IMR-90 (cell line): ENCODE results near the gene SBNO1. TPM values are rescaled to one million over a fixed set of nuclear protein-coding genes. Genes with fewer than 3 reads are reported as not detected.

Source experiments
- ATAC-seq: fragments of 200-7000 bp; cut with Tn5 transposase; 2 replicates; pipeline ENCODE4 v1.9.1; 2020; ENCODE audit warnings: low read depth, mild to moderate bottlenecking, moderate library complexity
- BruUV-seq: library from RNA; stranded (reverse); fragments of 400-500 nt; replicated peaks from 2 replicates; lab custom pipeline; 2021; lab: Mats Ljungman, UMichigan
- CTCF ChIA-PET: fragments of 300-600 bp; formaldehyde crosslinking; extraction: SDS; loops from one replicate; lab custom pipeline; 2021; ENCODE audit warnings: antibody characterized with exemption; lab: Yijun Ruan, JAX
- POLR2A ChIA-PET: fragments of 300-600 bp; sonication (Branson Sonifier 250); formaldehyde crosslinking; loops from one replicate; lab custom pipeline; 2022; ENCODE audit warnings: antibody characterized with exemption; ENCODE audit not compliant: unreplicated experiment; lab: Charles Lee
- DNase-seq: peaks from one replicate; pipeline ENCODE4 v3.0.0; 2013
- H2AFZ ChIP-seq: replicated peaks from 2 replicates; pipeline ENCODE3; 2013; ENCODE audit warnings: low read length, mild to moderate bottlenecking; ENCODE audit not compliant: poor library complexity
- H2AK5ac ChIP-seq: 2 replicates; pipeline ENCODE4 v1.6.1; 2013; ENCODE audit warnings: low read depth, low read length, inconsistent platforms
- H2AK9ac ChIP-seq: replicated peaks from 2 replicates; pipeline ENCODE3; 2013; ENCODE audit warnings: mild to moderate bottlenecking, low read depth, low read length, moderate library complexity; ENCODE audit not compliant: poor library complexity
- H2BK120ac ChIP-seq: 2 replicates; pipeline ENCODE4 v1.6.1; 2013; ENCODE audit warnings: low read depth, low read length, inconsistent platforms
- H2BK15ac ChIP-seq: 3 replicates; pipeline ENCODE4 v1.6.1; 2013; ENCODE audit warnings: low read depth, low read length, inconsistent platforms
- H2BK20ac ChIP-seq: 2 replicates; pipeline ENCODE4 v1.6.1; 2013; ENCODE audit warnings: low read depth, mild to moderate bottlenecking, inconsistent platforms, low read length, moderate library complexity
- H2BK5ac ChIP-seq: 2 replicates; pipeline ENCODE4 v1.6.1; 2013; ENCODE audit warnings: mild to moderate bottlenecking, low read depth, low read length, inconsistent platforms; ENCODE audit not compliant: poor library complexity, severe bottlenecking
- H3K14ac ChIP-seq: replicated peaks from 2 replicates; pipeline ENCODE4 v1.6.1; 2013; ENCODE audit warnings: low read depth, low read length, inconsistent platforms
- H3K18ac ChIP-seq: 2 replicates; pipeline ENCODE4 v1.6.1; 2013; ENCODE audit warnings: low read depth, low read length, control low read depth
- H3K23ac ChIP-seq: 2 replicates; pipeline ENCODE4 v1.6.1; 2013; ENCODE audit warnings: low read depth, low read length, inconsistent platforms
- H3K27ac ChIP-seq: 2 replicates; pipeline ENCODE4 v1.5.1; 2013; ENCODE audit warnings: mild to moderate bottlenecking, control low read depth, low read length; ENCODE audit not compliant: insufficient read depth
- H3K27me3 ChIP-seq: 2 replicates; pipeline ENCODE4 v1.6.1; 2013; ENCODE audit warnings: low read length; ENCODE audit not compliant: control insufficient read depth, insufficient read depth
- H3K36me3 ChIP-seq: 2 replicates; pipeline ENCODE4 v1.6.1; 2013; ENCODE audit warnings: low read length, mixed read lengths; ENCODE audit not compliant: control insufficient read depth, insufficient read depth
- H3K4ac ChIP-seq: 2 replicates; pipeline ENCODE4 v1.6.1; 2013; ENCODE audit warnings: low read depth, low read length, inconsistent platforms
- H3K4me1 ChIP-seq: 2 replicates; pipeline ENCODE4 v1.6.1; 2013; ENCODE audit warnings: low read length, mixed read lengths; ENCODE audit not compliant: control insufficient read depth, insufficient read depth
- H3K4me2 ChIP-seq: 2 replicates; pipeline ENCODE4 v1.6.1; 2013; ENCODE audit warnings: low read depth, mild to moderate bottlenecking, control low read depth, low read length, moderate library complexity
- H3K4me3 ChIP-seq: 2 replicates; pipeline ENCODE4 v1.5.1; 2013; ENCODE audit warnings: low read depth, mild to moderate bottlenecking, control low read depth, low read length, moderate library complexity; ENCODE audit not compliant: insufficient read depth
- H3K56ac ChIP-seq: 2 replicates; pipeline ENCODE4 v1.6.1; 2013; ENCODE audit warnings: low read length, inconsistent platforms; ENCODE audit not compliant: insufficient read depth; ENCODE audit errors: extremely low read depth
- H3K79me1 ChIP-seq, 2 experiments: 2 replicates each; pipeline ENCODE4 v1.6.1; 2013; ENCODE audit warnings: low read length in 2 of 2, inconsistent platforms in 1 of 2, low read depth in 1 of 2
- H3K9ac ChIP-seq: 2 replicates; pipeline ENCODE4 v1.6.1; 2013; ENCODE audit warnings: low read depth, low read length, control low read depth
- H3K9me1 ChIP-seq: 2 replicates; pipeline ENCODE4 v1.6.1; 2013; ENCODE audit warnings: low read length, inconsistent platforms; ENCODE audit not compliant: insufficient read depth
- H3K9me3 ChIP-seq: 2 replicates; pipeline ENCODE4 v1.6.1; 2013; ENCODE audit warnings: low read length; ENCODE audit not compliant: control insufficient read depth, insufficient read depth
- H4K20me1 ChIP-seq: 2 replicates; pipeline ENCODE4 v1.6.1; 2013; ENCODE audit warnings: low read length, inconsistent platforms; ENCODE audit not compliant: insufficient read depth
- H4K5ac ChIP-seq: 2 replicates; pipeline ENCODE4 v1.6.1; 2013; ENCODE audit warnings: mild to moderate bottlenecking, low read depth, low read length, control low read depth
- H4K8ac ChIP-seq, 2 experiments: 2 replicates each; pipeline ENCODE4 v1.6.1; 2013; ENCODE audit warnings: low read depth in 2 of 2, low read length in 2 of 2, control low read depth in 1 of 2, inconsistent platforms in 1 of 2
- H4K91ac ChIP-seq: 2 replicates; pipeline ENCODE4 v1.6.1; 2013; ENCODE audit warnings: low read depth, low read length, inconsistent platforms; ENCODE audit not compliant: insufficient read depth
- CHD1 ChIP-seq: IDR thresholded peaks from 2 replicates; pipeline ENCODE4 v1.6.1; 2012; ENCODE audit warnings: low read depth, low read length, improper control_type of control experiment
- MAZ ChIP-seq: IDR thresholded peaks from 2 replicates; pipeline ENCODE4 v1.6.1; 2012; ENCODE audit warnings: low read depth, mild to moderate bottlenecking, low read length, improper control_type of control experiment, moderate library complexity, borderline replicate concordance
- NFE2L2 ChIP-seq: fragments of 150-350 bp; IDR thresholded peaks from 2 replicates; pipeline ENCODE4 v1.6.1; 2016; ENCODE audit warnings: low read depth, mild to moderate bottlenecking, low read length
- POLR2A ChIP-seq: IDR thresholded peaks from 2 replicates; pipeline ENCODE4 v1.6.1; 2012; ENCODE audit warnings: mild to moderate bottlenecking, low read depth, low read length
- WGBS, 2 experiments: methylation state at CpG; one replicate each; pipeline versions ENCODE4 v1.1.5 to v1.1.7; 2013; ENCODE audit warnings: missing lambda C conversion rate in 2 of 2; ENCODE audit not compliant: insufficient read length in 1 of 2; ENCODE audit errors: extremely low coverage in 2 of 2; 5-methylcytosine and 5-hydroxymethylcytosine counted together
- dilution Hi-C: fragments of 300-500 bp; cut with HindIII; formaldehyde crosslinking; loops from one replicate; pipeline ENCODE4 v1.14.3; 2018; ENCODE audit warnings: low sequenced_read_pairs; ENCODE audit not compliant: unreplicated experiment
- in situ Hi-C: fragments of 300-500 bp; cut with MboI; formaldehyde crosslinking; loops from 3 replicates; pipeline ENCODE4 v1.14.3; 2019; ENCODE audit warnings: low sequenced_read_pairs, inconsistent platforms, mixed read lengths
- intact Hi-C: fragments of 100-400 bp; cut with micrococcal nuclease; formaldehyde crosslinking; loops from 2 replicates; pipeline ENCODE4 v1.10.0; 2022
- polyA plus RNA-seq, 3 experiments: library from polyadenylated mRNA; depleted of rRNA; stranded (reverse); fragments of >200 nt; gene quantifications; 2 replicates each; pipeline ENCODE4 v1.2.3, GENCODE V29; 2012; ENCODE audit warnings: low replicate concordance in 1 of 3
- total RNA-seq: library from RNA; depleted of rRNA; stranded (reverse); fragments of >200 nt; gene quantifications from 2 replicates; pipeline ENCODE4 v1.2.3, GENCODE V29; 2012

SBNO1 gene
- total and polyA plus RNA-seq, 2 of the 4 experiments (the other 2 are of a cell fraction), result 5.3 to 24.9 TPM

DNA sequence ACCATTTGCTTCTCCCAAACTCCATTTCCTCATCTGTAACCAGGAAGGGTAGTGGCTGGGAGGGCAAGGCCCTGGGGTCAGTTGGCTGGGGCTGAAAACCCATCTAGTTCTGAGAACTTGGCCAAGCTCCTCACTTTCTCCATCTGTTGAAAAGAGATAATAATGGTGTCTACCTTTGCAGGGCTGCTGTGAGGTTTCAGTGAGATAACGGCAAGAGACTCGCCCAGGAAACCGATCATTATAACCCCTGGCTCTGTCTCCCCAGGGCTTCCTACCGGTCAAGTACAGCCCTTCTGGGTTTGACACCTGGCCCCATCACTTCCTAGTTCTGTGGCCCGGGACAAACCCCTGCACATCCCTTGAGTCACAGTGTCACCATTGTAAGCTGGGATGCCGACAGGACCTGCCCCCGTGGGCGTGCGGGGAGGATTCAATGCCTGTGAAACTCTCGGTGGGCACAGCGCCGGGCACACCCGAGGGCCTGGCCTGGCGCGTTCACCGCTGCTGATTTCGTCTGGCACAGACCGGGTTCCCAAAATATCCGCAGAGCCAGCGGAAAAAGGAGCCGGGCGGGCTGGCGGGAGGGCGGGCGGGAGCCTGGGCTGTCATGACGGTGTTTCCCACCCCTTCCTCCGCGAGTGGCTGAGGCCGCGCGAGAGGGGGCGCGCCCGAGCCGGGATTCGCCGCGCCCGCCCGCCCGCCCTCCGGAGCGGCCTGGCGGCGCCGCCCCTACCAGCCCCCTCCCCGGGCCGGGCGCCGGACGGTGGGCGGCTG lies 23.7 kb upstream of the SBNO1 start:
- dilution Hi-C loops, result no loop called here

More for the DNA sequence above, 23.7 kb upstream of the SBNO1 start:
- WGBS, 2 experiments, result 1% methylated on average over 11 of the region's 52 CpGs; no CpG with 5 or more reads in 1 of the 2 experiments
- H3K9ac ChIP-seq, result peak overlapping the region; percentile 93
- peak overlapping the region; percentile 85 for H3K27ac ChIP-seq
- H2BK15ac ChIP-seq, result no peak overlapping the region
- H2AK5ac ChIP-seq, result peak overlapping the region; percentile 49
- H3K23ac ChIP-seq, result peak overlapping the region; percentile 67
- H2BK120ac ChIP-seq, result no peak overlapping the region
- H3K36me3 ChIP-seq, result peaks cover 28% of the 10 kb centered on the region
- peak overlapping the region; percentile 86 for H3K18ac ChIP-seq
- intact Hi-C loops (loop anchor here (10.0 kb wide), 1 partner anchor 414 kb away; the partner anchor contains the start of gene OGFOD2), in situ Hi-C loops (no loop called here)
- POLR2A ChIA-PET, result interaction anchor here (0.5 kb wide), 1 partner anchor 196 kb away, joined by 11 read pairs; the partner anchor contains the start of gene TMED2
- CTCF ChIA-PET, result no interaction called here
- peak overlapping the region; percentile 57 for H3K56ac ChIP-seq
- no peak overlapping the region for H4K91ac ChIP-seq
- peaks cover 43 to 75% of the 10 kb centered on the region in 2 experiments for H3K79me1 ChIP-seq
- peaks cover 17% of the 10 kb centered on the region for H4K20me1 ChIP-seq
- H3K4ac ChIP-seq, result peak overlapping the region; percentile 65
- peak overlapping the region; percentile 93 for H2BK5ac ChIP-seq
- ATAC-seq (peak; percentile 62), DNase-seq (peak; percentile 52)
- no peaks in the 10 kb centered on the region for H3K9me3 ChIP-seq
- peak overlapping the region; percentile 99 for H3K4me2 ChIP-seq
- BruUV-seq, result no TSS peak
- peak overlapping the region; percentile 77 for H2AK9ac ChIP-seq
- H4K8ac ChIP-seq, result peak overlapping the region in 1 of 2 experiments; percentile 84; a peak in 2 of 4 replicates
- H3K9me1 ChIP-seq, result peaks cover 18% of the 10 kb centered on the region; the same call in 1 of the 2 replicates
- peak overlapping the region; percentile 99 for H2AFZ ChIP-seq
- peak overlapping the region; percentile 99 for H3K4me3 ChIP-seq
- peak overlapping the region; percentile 38; the same call in 1 of the 2 replicates for H3K14ac ChIP-seq
- H2BK20ac ChIP-seq, result no peak overlapping the region; the same call in 1 of the 2 replicates
- H3K4me1 ChIP-seq, result peaks cover 13% of the 10 kb centered on the region
- no peaks in the 10 kb centered on the region for H3K27me3 ChIP-seq
- TF ChIP-seq CHD1 (no peak), NFE2L2 (no peak), POLR2A (no peak), MAZ (0 out of 2 replicates have a peak, but pooled peaks have one; percentile 33)
- H4K5ac ChIP-seq, result peak overlapping the region; percentile 85
